GM12878 (cell line): ENCODE results near the gene GDNF. TPM values are rescaled to one million over a fixed set of nuclear protein-coding genes. Genes with fewer than 3 reads are reported as not detected.
A peak's percentile ranks its signal among the peaks of the same experiment; 100 is the strongest.

ENCODE experiments used
- ATAC-seq: fragments of 200-7000 bp; cut with Tn5 transposase; 3 replicates; pipeline ENCODE4 v1.9.1; 2020; ENCODE audit warnings: mild to moderate bottlenecking, moderate library complexity
- BruUV-seq: library from RNA; stranded (reverse); fragments of 400-500 nt; replicated peaks from 2 replicates; lab custom pipeline; 2021; lab: Mats Ljungman, UMichigan
- CTCF ChIA-PET: fragments of 300-600 bp; sonication (Branson Sonifier 250); formaldehyde crosslinking; extraction: SDS; loops from one replicate; lab custom pipeline; 2021; ENCODE audit warnings: inconsistent platforms; lab: Yijun Ruan, JAX
- POLR2A ChIA-PET: fragments of 350-600 bp; formaldehyde crosslinking; extraction: SDS; loops from one replicate; lab custom pipeline; 2021; ENCODE audit warnings: inconsistent platforms; lab: Charles Lee
- RAD21 ChIA-PET: fragments of 300-600 bp; sonication (Branson Sonifier 250); formaldehyde crosslinking; loops from one replicate; lab custom pipeline; 2023; ENCODE audit warnings: antibody characterized with exemption; ENCODE audit not compliant: unreplicated experiment; lab: Charles Lee
- SMC1A ChIA-PET: fragments of 300-600 bp; sonication (Branson Sonifier 250); formaldehyde crosslinking; loops from one replicate; lab custom pipeline; 2023; ENCODE audit not compliant: unreplicated experiment, uncharacterized antibody; lab: Charles Lee
- DNase-seq: peaks from one replicate; pipeline ENCODE4 v3.0.0-alpha.2; 2011; ENCODE audit warnings: low read depth, low spot score
- FAIRE-seq: peaks from 3 replicates; lab custom pipeline; 2011; peaks lifted over from hg19 to GRCh38; lab: Jason Lieb, UNC
- H2AFZ ChIP-seq: 2 replicates; pipeline ENCODE4 v1.6.0; 2011; ENCODE audit warnings: low read depth, low read length, control low read depth; ENCODE audit not compliant: control insufficient read depth
- H3K27ac ChIP-seq: 2 replicates; pipeline ENCODE4 v1.5.1; 2011; ENCODE audit warnings: control low read depth; ENCODE audit not compliant: control insufficient read depth, insufficient read depth
- H3K27me3 ChIP-seq, 2 experiments: replicated peaks in 1 of 2; 2 replicates each; pipeline versions ENCODE4 v1.6.0 to v1.6.1; 2011; ENCODE audit warnings: low read length in 1 of 2; ENCODE audit not compliant: control insufficient read depth in 2 of 2, insufficient read depth in 2 of 2
- H3K36me3 ChIP-seq, 2 experiments: 2 replicates each; pipeline ENCODE4 v1.5.1; 2011; ENCODE audit warnings: low read length in 1 of 2; ENCODE audit not compliant: control insufficient read depth in 2 of 2, insufficient read depth in 2 of 2
- H3K4me1 ChIP-seq: 2 replicates; pipeline ENCODE4 v1.6.1; 2011; ENCODE audit warnings: mild to moderate bottlenecking, low read length, moderate library complexity, mixed read lengths; ENCODE audit not compliant: control insufficient read depth, insufficient read depth
- H3K4me2 ChIP-seq: 2 replicates; pipeline ENCODE4 v1.6.0; 2011; ENCODE audit warnings: control low read depth; ENCODE audit not compliant: control insufficient read depth, insufficient read depth
- H3K4me3 ChIP-seq: fragments of 200-600 bp; sonication (generic); 2 replicates; pipeline ENCODE4 v1.5.1; 2016
- H3K79me2 ChIP-seq: 2 replicates; pipeline ENCODE4 v1.6.0; 2011; ENCODE audit warnings: low read length; ENCODE audit not compliant: control insufficient read depth, insufficient read depth
- H3K9ac ChIP-seq: 2 replicates; pipeline ENCODE4 v1.8.0; 2011; ENCODE audit warnings: low read length, control low read depth, mixed read lengths; ENCODE audit not compliant: control insufficient read depth, insufficient read depth
- H3K9me3 ChIP-seq: replicated peaks from 3 replicates; pipeline ENCODE4 v1.5.1; 2011; ENCODE audit warnings: mild to moderate bottlenecking, low read length; ENCODE audit not compliant: control insufficient read depth, insufficient read depth
- H4K20me1 ChIP-seq: 2 replicates; pipeline ENCODE4 v1.6.0; 2011; ENCODE audit not compliant: control insufficient read depth, insufficient read depth
- CBX3 ChIP-seq: fragments of 200-600 bp; sonication (generic); IDR thresholded peaks from 2 replicates; pipeline ENCODE4 v1.6.1; 2016; ENCODE audit warnings: low read depth, borderline replicate concordance
- CHD2 ChIP-seq: IDR thresholded peaks from 2 replicates; pipeline ENCODE4 v1.6.1; 2011; ENCODE audit warnings: low read depth, low read length, improper control_type of control experiment, borderline replicate concordance
- CREB1 ChIP-seq: IDR thresholded peaks from 2 replicates; pipeline ENCODE4 v1.6.1; 2012; ENCODE audit warnings: low read depth, mild to moderate bottlenecking, inconsistent platforms
- FOXM1 ChIP-seq: IDR thresholded peaks from 2 replicates; pipeline ENCODE4 v1.6.1; 2012; ENCODE audit warnings: low read depth, mild to moderate bottlenecking, inconsistent platforms, low read length, moderate library complexity
- HDGF ChIP-seq: fragments of 450-650 bp; IDR thresholded peaks from 2 replicates; pipeline ENCODE4 v1.6.1; 2016; ENCODE audit warnings: antibody characterized with exemption
- IKZF2 ChIP-seq, 2 experiments: fragments of 450-650 bp; IDR thresholded peaks; 2 replicates each; pipeline ENCODE4 v1.6.1; 2017; ENCODE audit warnings: mild to moderate bottlenecking in 2 of 2, moderate library complexity in 2 of 2
- MTA2 ChIP-seq: fragments of 450-650 bp; IDR thresholded peaks from 2 replicates; pipeline ENCODE4 v1.6.1; 2016; ENCODE audit warnings: low read depth, mild to moderate bottlenecking, moderate library complexity
- NBN ChIP-seq: fragments of 450-650 bp; IDR thresholded peaks from 2 replicates; pipeline ENCODE4 v1.6.1; 2016
- RAD51 ChIP-seq: fragments of 450-650 bp; IDR thresholded peaks from 2 replicates; pipeline ENCODE4 v1.6.1; 2016; ENCODE audit warnings: moderate library complexity, mild to moderate bottlenecking, inconsistent platforms
- RCOR1 ChIP-seq: conservative IDR thresholded peaks from 2 replicates; pipeline ENCODE4 v1.6.1; 2012; ENCODE audit warnings: low read depth, low read length, improper control_type of control experiment
- SMARCA5 ChIP-seq: fragments of 450-650 bp; IDR thresholded peaks from 2 replicates; pipeline ENCODE4 v1.6.1; 2017; ENCODE audit warnings: mild to moderate bottlenecking
- SPI1 ChIP-seq: IDR thresholded peaks from 2 replicates; pipeline ENCODE4 v1.6.1; 2011; ENCODE audit warnings: low read depth, mild to moderate bottlenecking, low read length, moderate library complexity, borderline replicate concordance; ENCODE audit not compliant: insufficient read depth
- TCF12 ChIP-seq: IDR thresholded peaks from 2 replicates; pipeline ENCODE4 v1.6.1; 2011; ENCODE audit warnings: low read depth, mild to moderate bottlenecking, low read length
- TCF7 ChIP-seq: IDR thresholded peaks from 2 replicates; pipeline ENCODE4 v1.6.1; 2014; ENCODE audit warnings: antibody characterized with exemption, borderline replicate concordance
- ZNF274 ChIP-seq: IDR thresholded peaks from one replicate; pipeline ENCODE4 v1.8.0; 2011; ENCODE audit not compliant: insufficient read length, insufficient read depth
- WGBS: methylation state at CpG from one replicate; pipeline ENCODE4 v1.1.6; 2016; ENCODE audit warnings: low lambda C conversion rate; ENCODE audit not compliant: insufficient replicate concordance, insufficient coverage; ENCODE audit errors: missing lambda C conversion rate; 5-methylcytosine and 5-hydroxymethylcytosine counted together
- in situ Hi-C: fragments of 300-500 bp; cut with MboI; formaldehyde crosslinking; loops from 9 replicates; pipeline ENCODE4 v1.14.3; 2018; ENCODE audit warnings: mixed read lengths
- intact Hi-C: fragments of 100-400 bp; cut with micrococcal nuclease; formaldehyde crosslinking; loops from one replicate; pipeline ENCODE4 v1.14.2; 2022; ENCODE audit not compliant: unreplicated experiment
- polyA plus RNA-seq, 11 experiments: library from polyadenylated mRNA; depleted of rRNA in 4 of 11; unstranded in 6 of 11; stranded (reverse) in 5 of 11; fragments of >200 nt; fragmentation: Nextera tagmentation in 4 of 11; fragmentation: Illumina TruSeq in 1 of 11; extraction: Ambion mirVana in 4 of 11; extraction: Trizol in 1 of 11; gene quantifications; 1 replicate in 1 of 11; 2 replicates in 10 of 11; pipeline versions ENCODE4 v1.2.1 to v1.2.3, GENCODE V29; 2011 to 2016; ENCODE audit warnings: inconsistent platforms in 2 of 11, missing spikeins in 2 of 11, low read depth in 1 of 11
- total RNA-seq, 4 experiments: library from RNA; depleted of rRNA in 3 of 4; stranded (reverse); fragments of >200 nt in 3 of 4; fragmentation: Illumina TruSeq in 1 of 4; extraction: Trizol in 1 of 4; gene quantifications; 2 replicates each; pipeline versions ENCODE4 v1.2.1 to v1.2.3, GENCODE V29; 2013 to 2021
- TF ChIP-seq, protein P1 (sequence below): IDR thresholded peaks from 2 replicates; pipeline ENCODE4 v1.6.1; 2012; ENCODE audit warnings: low read depth, low read length, improper control_type of control experiment
- TF ChIP-seq, protein P2 (sequence below): IDR thresholded peaks from 2 replicates; pipeline ENCODE4 v1.6.1; 2011; ENCODE audit warnings: low read depth, low read length, improper control_type of control experiment, borderline replicate concordance
- TF ChIP-seq, protein P3 (sequence below): fragments of 150-350 bp; IDR thresholded peaks from 2 replicates; pipeline ENCODE4 v1.6.1; 2014; ENCODE audit warnings: mild to moderate bottlenecking, low read depth, low read length
- TF ChIP-seq, protein P4 (sequence below): fragments of 150-350 bp; IDR thresholded peaks from 2 replicates; pipeline ENCODE4 v1.6.1; 2016; ENCODE audit warnings: low read depth, low read length

GDNF gene
- total and polyA plus RNA-seq, 10 of the 15 experiments (the other 5 are each of a cell fraction or from before 2014, with no cell fraction given) = not detected

DNA sequence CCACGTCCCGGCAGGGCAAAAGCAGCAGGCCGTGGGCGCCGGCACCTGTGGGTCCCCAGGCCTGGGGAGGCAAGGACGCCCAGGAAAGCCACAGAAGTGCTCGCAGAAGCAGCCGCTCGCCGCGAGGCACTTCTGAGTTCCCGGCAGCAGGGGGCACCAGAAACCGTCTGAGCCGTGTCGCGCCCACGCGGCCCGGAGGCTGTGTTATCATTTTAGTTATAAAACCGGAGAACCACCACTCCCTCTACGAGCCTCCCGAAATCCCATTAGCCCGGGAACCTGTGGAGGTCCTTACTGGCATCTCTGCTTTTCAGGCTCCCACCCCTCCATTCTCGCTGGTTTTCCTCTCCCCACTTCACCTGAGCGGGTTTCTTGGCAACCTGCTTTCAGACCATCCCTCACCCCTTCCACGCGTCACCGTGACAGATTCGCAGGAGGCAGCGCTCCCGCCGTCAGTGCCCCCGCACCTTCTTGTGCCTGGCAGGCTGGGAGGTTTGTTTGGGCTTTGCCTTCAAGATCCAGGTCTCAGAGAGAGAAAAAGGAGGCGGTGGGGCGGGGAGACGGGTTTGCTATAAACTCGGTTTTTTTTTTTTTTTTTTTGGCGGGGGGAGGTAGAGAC, 2.3 kb downstream of the GDNF start:
- in situ Hi-C loops (no loop called here), intact Hi-C loops (loop anchor here (1.0 to 5.0 kb wide), 3 partner anchors 185 to 425 kb away; no protein-coding TSS in a partner anchor)
- Histone ChIP-seq H4K20me1 (no peaks in the 10 kb centered on the region), H3K27ac (no peak overlapping the region), H2AFZ (peak overlapping the region; percentile 48), H3K4me2 (peak overlapping the region; percentile 72), H3K27me3 (peaks cover 21 to 32% of the 10 kb centered on the region in 2 experiments), H3K9me3 (no peaks in the 10 kb centered on the region), H3K9ac (no peak overlapping the region), H3K36me3 (no peaks in the 10 kb centered on the region), H3K79me2 (no peaks in the 10 kb centered on the region), H3K4me1 (peaks cover 3% of the 10 kb centered on the region; the same call in 1 of the 2 replicates), H3K4me3 (peak overlapping the region; percentile 38; the same call in 1 of the 2 replicates)
- no TSS peak for BruUV-seq
- 7% methylated on average over 37 of the region's 38 CpGs for WGBS
- peak; percentile 93 for ATAC-seq
- RAD21 ChIA-PET = interaction anchor here (1.3 to 1.4 kb wide), 2 partner anchors 356 to 424 kb away, joined by 7 to 16 read pairs; no protein-coding TSS in a partner anchor
- FAIRE-seq = peak; percentile 62
- POLR2A ChIA-PET = no interaction called here
- CTCF ChIA-PET = interaction anchor here (0.6 to 3.1 kb wide), 4 partner anchors 37 to 430 kb away, joined by 3 to 52 read pairs (median 6); no protein-coding TSS in a partner anchor
- DNase-seq = no peak
- SMC1A ChIA-PET = interaction anchor here (0.9 to 2.4 kb wide), 2 partner anchors 43 to 354 kb away, joined by 3 to 22 read pairs; no protein-coding TSS in a partner anchor
- TF ChIP-seq ZNF274 (no peak), FOXM1 (no peak), SMARCA5 (no peak), RAD51 (no peak), TCF12 (0 out of 2 replicates have a peak, but pooled peaks have one; percentile 10), CBX3 (no peak), SPI1 (no peak), HDGF (no peak), NBN (0 out of 2 replicates have a peak, but pooled peaks have one; percentile 15), TCF7 (no peak), IKZF2 (IDR thresholded peaks at IDR 0.05) (no peak), CREB1 (no peak), RCOR1 (no peak), CHD2 (no peak), MTA2 (no peak)
- TF ChIP-seq, protein P1, sequence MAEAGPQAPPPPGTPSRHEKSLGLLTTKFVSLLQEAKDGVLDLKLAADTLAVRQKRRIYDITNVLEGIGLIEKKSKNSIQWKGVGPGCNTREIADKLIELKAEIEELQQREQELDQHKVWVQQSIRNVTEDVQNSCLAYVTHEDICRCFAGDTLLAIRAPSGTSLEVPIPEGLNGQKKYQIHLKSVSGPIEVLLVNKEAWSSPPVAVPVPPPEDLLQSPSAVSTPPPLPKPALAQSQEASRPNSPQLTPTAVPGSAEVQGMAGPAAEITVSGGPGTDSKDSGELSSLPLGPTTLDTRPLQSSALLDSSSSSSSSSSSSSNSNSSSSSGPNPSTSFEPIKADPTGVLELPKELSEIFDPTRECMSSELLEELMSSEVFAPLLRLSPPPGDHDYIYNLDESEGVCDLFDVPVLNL = no peak
- TF ChIP-seq, protein P2, sequence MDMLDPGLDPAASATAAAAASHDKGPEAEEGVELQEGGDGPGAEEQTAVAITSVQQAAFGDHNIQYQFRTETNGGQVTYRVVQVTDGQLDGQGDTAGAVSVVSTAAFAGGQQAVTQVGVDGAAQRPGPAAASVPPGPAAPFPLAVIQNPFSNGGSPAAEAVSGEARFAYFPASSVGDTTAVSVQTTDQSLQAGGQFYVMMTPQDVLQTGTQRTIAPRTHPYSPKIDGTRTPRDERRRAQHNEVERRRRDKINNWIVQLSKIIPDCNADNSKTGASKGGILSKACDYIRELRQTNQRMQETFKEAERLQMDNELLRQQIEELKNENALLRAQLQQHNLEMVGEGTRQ = no peak
- TF ChIP-seq, protein P3, sequence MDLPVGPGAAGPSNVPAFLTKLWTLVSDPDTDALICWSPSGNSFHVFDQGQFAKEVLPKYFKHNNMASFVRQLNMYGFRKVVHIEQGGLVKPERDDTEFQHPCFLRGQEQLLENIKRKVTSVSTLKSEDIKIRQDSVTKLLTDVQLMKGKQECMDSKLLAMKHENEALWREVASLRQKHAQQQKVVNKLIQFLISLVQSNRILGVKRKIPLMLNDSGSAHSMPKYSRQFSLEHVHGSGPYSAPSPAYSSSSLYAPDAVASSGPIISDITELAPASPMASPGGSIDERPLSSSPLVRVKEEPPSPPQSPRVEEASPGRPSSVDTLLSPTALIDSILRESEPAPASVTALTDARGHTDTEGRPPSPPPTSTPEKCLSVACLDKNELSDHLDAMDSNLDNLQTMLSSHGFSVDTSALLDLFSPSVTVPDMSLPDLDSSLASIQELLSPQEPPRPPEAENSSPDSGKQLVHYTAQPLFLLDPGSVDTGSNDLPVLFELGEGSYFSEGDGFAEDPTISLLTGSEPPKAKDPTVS = no peak
- TF ChIP-seq, protein P4, sequence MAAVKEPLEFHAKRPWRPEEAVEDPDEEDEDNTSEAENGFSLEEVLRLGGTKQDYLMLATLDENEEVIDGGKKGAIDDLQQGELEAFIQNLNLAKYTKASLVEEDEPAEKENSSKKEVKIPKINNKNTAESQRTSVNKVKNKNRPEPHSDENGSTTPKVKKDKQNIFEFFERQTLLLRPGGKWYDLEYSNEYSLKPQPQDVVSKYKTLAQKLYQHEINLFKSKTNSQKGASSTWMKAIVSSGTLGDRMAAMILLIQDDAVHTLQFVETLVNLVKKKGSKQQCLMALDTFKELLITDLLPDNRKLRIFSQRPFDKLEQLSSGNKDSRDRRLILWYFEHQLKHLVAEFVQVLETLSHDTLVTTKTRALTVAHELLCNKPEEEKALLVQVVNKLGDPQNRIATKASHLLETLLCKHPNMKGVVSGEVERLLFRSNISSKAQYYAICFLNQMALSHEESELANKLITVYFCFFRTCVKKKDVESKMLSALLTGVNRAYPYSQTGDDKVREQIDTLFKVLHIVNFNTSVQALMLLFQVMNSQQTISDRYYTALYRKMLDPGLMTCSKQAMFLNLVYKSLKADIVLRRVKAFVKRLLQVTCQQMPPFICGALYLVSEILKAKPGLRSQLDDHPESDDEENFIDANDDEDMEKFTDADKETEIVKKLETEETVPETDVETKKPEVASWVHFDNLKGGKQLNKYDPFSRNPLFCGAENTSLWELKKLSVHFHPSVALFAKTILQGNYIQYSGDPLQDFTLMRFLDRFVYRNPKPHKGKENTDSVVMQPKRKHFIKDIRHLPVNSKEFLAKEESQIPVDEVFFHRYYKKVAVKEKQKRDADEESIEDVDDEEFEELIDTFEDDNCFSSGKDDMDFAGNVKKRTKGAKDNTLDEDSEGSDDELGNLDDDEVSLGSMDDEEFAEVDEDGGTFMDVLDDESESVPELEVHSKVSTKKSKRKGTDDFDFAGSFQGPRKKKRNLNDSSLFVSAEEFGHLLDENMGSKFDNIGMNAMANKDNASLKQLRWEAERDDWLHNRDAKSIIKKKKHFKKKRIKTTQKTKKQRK = no peak
